ENCODE data around the gene MTX2.

GRCh38 chr2:176293334-176293733, 24.1 kb downstream of the MTX2 start:
- TF ChIP-seq, protein P1, sequence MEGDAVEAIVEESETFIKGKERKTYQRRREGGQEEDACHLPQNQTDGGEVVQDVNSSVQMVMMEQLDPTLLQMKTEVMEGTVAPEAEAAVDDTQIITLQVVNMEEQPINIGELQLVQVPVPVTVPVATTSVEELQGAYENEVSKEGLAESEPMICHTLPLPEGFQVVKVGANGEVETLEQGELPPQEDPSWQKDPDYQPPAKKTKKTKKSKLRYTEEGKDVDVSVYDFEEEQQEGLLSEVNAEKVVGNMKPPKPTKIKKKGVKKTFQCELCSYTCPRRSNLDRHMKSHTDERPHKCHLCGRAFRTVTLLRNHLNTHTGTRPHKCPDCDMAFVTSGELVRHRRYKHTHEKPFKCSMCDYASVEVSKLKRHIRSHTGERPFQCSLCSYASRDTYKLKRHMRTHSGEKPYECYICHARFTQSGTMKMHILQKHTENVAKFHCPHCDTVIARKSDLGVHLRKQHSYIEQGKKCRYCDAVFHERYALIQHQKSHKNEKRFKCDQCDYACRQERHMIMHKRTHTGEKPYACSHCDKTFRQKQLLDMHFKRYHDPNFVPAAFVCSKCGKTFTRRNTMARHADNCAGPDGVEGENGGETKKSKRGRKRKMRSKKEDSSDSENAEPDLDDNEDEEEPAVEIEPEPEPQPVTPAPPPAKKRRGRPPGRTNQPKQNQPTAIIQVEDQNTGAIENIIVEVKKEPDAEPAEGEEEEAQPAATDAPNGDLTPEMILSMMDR (IDR thresholded peaks at IDR 0.05; ENCODE audit: insufficient read depth, low read depth, low read length) = no peak
- no peak for TF ChIP-seq EZH2 (IDR thresholded peaks at IDR 0.05; ENCODE audit: insufficient read depth, low read length)
